CD4-positive, alpha-beta T cell treated with Interleukin-17A for 4 hours (primary cell): ENCODE data around the gene CNTNAP2.

Experiments
- DNase-seq: peaks from one replicate; pipeline ENCODE4 v3.0.0-alpha.2; 2020; ENCODE audit warnings: mixed read lengths

The CNTNAP2 gene

DNA sequence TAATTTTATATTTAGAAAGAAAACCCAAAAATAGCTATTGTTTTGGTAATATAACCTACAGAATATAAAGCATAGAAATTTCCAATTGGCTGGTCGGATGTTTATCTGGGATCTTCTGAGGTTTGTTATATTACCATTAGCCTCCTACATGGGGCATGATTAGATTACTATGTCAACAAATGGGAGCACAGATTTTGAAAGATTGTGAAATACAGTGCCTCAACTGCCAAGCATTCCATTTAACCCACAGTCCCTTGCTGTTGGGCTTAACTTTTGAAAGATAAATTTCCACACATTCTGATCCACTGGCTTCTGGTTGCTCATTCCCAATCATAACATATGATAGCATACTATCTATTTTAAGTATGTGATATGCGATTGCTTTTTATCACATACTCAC, 2018.5 kb downstream of the CNTNAP2 start:
- DNase-seq = no peak

DNA sequence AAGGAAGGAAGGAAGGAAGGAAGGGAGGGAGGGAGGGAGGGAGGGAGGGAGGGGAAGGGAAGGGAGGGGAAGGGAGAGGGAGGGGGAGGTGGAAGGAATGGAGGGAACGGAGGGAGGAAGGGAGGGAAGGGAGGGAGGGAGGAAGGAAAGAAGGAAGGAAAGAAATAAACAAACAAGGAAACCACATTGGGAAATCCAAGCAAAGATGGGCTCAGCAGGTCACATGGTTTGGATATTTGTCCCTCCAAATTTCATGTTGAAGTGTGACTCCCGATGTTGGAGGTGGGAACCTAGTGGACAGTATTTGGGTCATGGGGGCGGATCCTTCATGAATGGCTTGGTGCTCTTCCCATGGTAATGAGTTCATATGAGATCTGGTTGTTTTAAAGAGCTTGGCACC, 2019.4 kb downstream of the CNTNAP2 start:
- no peak for DNase-seq

DNA sequence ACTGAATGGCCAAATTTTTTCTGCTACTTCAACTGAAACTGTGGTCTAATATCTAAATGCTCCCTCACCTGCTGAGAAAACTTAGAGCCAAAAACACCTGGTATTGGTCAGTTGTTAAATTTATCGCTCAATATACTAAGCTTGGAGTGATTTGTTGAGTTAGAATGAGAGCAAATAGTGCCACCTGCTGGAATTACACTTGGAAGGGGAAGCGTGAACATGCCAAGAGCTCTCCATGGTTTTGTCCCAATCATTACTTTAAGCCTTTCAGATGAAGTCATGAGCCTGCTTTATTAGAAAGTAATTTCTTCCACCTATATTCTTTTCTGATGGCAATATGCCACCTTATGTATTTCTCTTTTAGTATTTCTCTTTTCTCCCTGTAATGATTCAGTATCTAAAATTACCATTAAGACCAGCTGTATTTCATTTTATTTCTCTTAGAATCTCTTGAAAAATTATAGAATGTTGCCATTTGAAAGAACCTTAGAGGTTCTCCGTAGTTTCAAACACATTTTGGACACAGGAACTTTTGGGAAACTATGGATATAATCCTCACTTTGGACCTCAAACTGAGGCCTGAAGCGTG, 2026.2 kb downstream of the CNTNAP2 start:
- DNase-seq = no peak

DNA sequence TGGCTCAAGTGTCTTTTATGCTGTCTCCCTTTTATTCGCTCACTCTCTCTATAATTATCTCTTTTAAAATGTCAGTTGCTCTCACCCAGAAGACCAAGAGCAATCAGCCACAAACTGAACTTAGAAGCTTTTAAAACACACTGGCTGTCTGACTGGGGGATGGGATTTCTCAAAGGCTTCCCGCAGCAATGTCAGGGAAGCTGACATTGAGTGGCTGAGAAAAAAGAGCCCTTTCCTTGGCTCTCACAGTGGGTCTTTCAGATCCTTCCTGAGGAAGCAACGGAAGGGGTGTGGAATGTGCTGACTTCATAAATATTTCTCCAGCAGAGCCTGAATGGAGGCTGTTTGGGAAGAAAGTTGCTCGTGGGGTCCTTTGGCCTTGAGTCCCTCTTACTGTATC, 2028.2 kb downstream of the CNTNAP2 start:
- DNase-seq = no peak

DNA sequence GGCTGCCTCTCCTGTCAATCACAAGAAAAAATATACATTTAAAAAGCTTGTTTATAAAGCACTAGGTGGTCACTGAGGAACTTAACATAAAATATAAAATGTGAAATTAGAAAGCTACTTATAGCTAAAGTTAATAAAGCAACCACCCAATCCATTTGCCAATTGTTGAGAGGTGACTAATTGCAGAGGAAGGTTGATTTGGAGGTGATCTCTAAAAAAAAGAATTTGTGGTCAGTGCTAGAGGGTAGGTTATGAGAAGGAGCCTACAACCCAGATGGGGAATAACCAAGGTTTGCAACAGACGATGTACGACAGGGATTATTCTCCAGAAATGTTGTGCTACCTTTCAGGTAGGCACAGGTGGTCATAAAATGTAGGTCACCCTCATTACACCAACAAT, 2029.7 kb downstream of the CNTNAP2 start:
- DNase-seq = no peak

DNA sequence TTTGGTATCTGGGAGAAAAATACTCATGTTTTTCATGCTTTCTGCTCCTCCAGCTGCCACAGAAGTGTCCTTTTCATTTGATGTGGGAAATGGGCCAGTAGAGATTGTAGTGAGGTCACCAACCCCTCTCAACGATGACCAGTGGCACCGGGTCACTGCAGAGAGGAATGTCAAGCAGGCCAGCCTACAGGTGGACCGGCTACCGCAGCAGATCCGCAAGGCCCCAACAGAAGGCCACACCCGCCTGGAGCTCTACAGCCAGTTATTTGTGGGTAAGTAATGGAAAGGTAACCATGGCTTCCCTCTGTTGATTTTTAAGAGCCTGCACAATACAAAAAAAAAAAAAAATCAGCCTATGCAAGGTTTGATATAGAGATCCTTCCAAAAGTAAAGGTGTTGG, 2030.8 kb downstream of the CNTNAP2 start:
- DNase-seq = no peak

DNA sequence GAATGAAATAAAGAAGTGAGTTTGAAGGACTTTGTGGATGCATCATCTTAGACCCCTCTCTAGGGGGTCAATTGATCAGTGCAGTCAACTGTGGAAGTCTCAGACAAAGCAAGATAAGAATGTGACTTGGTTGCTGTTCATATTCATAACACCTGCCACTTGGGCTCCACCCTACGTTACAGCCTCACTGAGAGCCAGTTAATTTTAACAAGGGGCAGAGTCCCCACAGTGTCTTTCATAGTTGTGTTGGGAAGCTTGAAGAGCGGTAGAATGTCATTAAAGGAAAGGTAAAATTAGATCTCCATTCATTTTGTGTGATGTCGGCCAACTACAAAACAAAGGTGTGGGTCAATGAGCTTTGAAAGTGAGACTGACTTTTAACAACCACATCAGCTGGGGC, 2031.9 kb downstream of the CNTNAP2 start:
- DNase-seq = no peak

DNA sequence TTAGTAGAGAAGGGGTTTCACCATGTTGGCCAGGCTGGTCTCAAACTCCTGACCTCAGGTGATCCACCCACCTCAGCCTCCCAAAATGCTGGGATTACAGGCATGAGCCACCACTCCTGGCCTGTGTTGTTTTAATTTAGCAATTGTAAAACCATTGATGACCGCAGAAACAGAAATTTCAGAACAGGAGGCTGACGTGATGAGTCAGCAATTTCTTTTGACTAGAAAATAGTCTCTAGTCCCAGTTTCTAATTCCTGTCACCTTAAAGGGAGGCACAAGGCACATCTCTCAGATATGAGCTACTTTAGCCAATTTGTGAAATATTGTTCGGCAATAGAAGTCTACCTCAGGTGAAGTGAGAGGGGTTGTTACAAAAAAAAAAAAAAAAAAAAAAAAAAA, 2033.1 kb downstream of the CNTNAP2 start:
- DNase-seq = no peak

DNA sequence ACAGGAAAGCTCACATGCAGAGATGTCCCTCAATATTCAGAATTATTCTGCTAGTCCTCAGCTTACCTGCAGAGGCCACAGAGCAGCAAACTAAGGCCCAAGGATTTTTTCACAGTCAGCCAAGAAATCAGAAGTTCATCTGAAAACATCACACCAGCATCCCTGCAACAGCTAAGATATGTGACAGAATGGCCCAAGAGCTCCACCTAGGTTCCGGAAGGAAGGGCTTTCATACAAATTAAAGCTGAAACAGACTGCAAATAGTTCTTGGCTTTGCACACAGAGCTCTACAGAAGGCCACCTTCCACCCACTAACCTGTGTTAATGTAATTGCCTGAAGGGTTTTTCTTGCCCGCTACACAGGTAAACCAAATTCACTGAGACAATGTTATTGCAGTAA, 2035.2 kb downstream of the CNTNAP2 start:
- no peak for DNase-seq

DNA sequence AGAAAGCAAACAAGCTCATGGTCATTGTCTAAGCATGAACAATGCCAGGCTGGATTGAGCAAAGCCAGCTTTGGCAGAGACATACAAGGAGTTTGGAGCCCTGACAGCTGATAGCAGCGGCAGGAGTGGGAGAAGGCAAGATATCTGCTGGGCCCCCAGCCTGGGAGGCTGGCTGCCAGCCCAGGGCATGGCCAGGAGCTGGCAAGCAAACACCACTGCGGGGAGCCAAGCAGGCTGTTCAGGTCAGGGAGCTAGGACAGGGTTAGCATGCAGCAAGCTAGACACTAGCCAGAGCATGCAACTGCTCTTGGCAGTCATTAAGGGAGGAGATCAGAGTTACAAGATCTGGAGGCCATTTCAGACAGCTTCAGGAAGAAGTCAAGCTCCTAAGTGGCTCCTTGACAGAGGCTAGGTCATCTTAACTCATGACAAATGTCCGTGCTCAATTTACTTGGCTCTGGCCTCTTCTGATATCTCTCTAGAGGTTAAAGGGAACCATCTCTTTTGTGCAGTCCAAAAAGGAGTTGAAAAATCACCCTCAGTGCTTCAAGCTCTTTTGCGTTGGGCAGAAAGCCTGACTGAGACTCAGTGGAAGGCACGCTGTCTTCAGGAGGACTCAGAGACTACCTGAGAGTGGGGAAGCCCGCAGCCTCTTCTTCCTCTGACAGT, 2037.1 kb downstream of the CNTNAP2 start:
- DNase-seq = no peak

DNA sequence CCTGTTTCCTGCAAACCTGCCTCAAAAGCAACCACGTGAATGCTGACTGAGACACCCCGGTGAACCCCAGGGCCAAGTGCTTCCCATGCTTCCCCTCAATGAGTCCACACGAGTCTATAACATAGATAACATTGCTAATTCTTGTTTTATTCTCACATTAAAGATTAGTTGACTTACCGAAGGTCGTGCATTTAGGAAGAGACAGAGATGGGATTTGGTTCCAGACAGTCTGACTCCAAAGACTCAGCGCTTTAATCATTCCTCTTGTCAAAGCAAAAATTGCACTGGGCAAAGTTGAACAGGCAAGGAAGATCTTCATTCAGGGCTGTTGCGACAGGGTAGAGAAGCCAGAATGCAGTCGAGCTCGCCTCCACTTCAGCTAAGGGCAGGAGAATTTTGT, 2038.4 kb downstream of the CNTNAP2 start:
- DNase-seq = no peak

DNA sequence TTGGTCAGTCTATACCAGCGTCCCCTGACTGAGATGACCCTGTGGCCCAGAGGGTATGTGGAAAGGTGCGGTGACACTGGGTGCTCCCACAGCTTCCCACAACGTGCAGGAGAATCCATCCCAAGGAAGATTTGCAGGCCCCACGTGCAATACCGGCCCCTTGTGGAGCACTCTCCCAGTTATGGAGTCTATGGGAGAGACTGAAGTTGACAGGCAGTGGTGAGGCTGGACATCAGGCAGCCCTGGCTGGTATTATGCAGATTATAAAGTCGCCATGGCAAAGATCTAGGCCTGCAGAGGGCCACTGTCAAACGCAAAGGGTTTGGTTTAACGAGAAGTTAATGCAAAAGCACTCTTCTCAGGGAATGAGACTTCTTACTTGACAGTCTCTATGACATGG, 2039.2 kb downstream of the CNTNAP2 start:
- DNase-seq = no peak

DNA sequence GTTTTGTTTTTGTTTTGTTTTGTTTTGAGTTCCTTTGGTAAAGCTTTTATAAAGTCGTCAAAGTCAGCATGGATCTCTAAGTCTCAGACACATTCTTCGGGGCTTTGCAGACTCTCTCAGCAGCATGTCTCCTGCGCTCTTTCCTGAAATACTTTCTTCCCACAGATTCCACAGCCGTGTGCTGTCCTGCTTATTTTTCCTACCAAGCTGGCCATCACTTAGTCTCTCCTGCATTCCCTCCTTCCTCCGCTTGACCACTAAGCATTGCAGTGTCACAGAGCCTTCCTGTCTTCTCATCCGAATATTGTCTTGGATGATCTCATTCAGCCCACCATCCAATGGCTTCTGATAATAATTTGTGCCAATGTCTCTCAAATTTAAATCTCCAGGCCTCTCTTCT, 2039.6 kb downstream of the CNTNAP2 start:
- DNase-seq = no peak

DNA sequence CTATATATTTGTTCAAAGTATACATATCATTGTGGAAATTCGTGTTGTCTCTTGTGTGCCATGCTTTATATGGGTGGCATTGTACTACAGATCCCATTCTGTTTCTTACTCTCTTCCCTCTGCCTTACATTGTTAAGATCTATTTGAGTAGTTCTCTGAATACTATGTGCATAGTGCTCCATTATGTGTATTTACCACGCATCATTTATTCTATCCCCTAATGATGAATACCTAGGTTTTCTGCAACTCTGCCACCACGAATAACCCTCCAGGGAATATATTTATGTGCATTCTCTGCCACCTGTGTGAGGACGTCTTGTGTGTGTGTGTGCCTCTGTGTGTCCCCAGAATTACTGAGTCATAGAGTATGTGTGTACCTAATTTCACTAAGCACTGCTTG, 2042.7 kb downstream of the CNTNAP2 start:
- DNase-seq = no peak

DNA sequence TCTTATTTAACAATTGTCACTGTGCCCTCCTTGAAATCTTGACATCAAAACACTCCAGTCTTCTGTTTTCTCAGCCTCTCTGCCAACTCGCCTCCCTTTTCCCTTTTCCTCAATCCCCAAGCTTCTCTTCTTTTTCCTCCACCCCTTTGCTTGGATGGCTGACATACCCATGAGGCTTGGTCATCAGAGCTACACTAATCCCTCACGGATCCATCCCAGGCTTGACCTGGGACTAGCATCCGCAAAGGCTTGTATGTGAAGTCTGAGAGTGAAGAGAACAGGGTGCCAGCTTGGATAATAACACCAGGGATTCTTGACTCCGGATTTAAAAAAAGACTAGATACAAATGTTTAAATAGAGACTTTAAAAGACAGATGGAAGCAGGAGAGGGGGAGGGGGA, 2045.2 kb downstream of the CNTNAP2 start:
- no peak for DNase-seq

DNA sequence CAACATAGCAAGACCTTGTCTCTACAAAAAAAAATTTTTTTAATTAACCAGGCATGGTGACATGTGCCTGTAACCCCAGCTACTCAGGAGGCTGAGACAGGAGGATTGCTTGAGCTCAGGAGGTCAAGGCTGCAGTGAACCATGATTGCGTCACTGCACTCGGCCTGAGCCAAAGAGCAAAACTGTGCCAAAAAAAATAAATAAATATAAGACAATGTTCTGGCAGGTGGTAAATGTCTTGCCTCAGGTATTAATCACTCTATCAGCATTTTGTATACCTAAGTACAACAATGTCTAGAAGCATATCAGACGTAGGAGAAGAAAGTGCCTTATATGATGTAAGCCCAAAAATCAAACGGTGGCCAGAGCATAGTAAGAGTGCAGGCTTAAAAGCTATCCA, 2046.2 kb downstream of the CNTNAP2 start:
- DNase-seq = no peak

DNA sequence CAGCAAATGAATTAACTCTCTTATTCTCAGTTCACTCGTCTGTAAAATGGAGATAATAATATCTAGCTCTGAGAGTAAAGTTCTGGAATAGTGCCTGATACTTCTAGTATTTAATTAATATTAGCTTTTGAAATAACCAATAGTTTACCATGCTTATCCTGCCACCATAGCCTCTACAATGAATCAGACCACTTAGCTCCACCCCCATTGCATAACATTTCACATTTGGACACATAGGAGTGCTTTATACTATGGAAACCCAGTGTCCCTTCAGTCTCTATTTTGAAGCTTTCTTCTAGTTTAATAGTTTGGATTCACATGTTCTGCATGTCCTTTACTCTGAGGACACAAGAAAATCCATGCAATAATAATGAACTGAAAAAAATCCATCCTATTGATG, 2046.6 kb downstream of the CNTNAP2 start:
- DNase-seq = no peak

DNA sequence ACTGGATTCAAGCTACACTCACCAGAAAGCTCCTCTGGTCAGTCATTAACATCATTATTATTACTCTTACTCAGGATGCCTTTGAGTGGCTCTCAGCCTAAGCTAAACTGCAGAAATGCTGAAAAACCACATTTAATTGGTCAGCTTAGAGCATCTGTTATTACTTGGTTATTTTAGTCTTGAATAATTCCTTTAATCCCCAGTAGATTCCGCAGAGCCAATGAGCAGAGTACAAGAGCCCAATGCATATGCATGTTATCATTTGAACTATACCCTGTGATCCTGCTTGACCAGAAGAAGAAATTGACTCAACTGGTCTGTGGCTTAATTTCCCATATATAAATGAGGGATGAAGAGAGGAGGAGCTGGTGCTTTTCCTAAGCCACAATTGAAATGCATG, 2056.3 kb downstream of the CNTNAP2 start:
- no peak for DNase-seq

DNA sequence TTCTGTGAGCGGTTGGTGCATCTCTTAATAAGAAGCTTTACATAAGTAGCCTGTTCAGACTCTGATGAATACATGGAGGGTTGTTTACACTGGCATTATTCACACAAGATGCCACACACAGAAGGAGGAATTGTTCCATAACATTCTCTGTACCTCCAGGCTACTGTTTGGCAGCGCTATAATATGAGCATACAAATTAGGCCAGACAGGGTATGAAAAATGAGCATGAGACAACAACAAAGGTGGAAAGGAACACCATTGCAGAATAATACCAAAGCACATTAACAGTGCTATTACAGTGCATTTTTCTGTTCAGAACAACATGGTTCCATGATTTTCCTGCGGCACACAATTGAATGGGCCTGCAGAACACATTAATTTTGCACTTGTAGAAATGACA, 2056.8 kb downstream of the CNTNAP2 start:
- DNase-seq = no peak

DNA sequence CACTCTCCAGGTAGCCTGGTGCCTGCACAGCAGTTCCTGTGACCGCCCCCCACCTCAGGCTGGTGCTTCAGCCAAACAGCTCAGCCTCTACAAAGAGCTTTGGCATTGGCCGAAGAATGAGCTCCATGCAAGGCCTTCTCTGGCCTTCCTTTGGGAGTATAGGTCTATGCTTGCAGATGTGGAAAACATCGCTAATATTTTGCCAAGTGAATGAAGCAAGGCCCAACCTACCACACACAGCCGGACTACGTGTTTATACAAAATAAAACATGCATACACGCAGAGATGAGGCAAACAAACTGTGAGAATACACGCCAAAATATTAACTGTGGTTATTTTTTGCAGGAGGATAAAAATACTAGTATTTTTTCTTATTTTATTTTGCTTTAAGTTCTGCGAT, 2057.8 kb downstream of the CNTNAP2 start:
- no peak for DNase-seq

DNA sequence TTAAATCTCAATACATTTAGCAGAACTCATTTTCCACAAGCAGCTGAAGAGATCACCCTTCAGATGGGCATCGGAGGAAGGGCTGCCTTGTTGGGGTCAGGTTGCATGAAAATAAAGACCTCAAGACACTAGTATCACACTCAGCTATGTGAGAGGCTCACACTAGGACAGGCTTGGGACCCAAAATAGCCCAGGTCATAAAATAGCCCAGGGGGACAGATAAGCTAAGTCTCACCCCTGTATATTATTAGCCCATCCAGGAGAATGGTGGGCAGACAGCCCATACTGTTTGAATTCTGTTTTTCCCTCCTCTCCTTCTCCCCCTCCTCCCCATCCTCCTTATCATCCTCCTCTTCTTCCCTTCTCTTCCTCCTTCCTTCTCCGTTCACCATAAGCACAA, 2058.9 kb downstream of the CNTNAP2 start:
- DNase-seq = no peak

DNA sequence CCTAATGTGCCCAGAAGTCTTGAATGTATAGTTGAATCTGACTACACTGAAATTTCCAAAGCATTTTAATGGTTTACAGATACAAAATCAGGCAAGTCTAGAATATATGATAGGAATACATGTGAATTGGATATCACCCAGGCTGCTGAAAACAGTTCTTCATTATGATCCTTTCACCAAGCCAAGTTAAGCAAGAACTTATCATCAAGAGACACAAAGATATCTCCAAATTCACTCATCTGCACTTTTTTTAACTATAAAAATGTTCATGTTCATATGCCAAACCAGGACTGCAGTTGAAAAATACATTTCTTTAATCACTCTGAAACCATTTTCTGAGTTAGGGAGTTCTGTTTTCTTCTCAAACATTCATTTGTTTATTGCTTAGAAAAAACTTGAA, 2061.4 kb downstream of the CNTNAP2 start:
- no peak for DNase-seq

DNA sequence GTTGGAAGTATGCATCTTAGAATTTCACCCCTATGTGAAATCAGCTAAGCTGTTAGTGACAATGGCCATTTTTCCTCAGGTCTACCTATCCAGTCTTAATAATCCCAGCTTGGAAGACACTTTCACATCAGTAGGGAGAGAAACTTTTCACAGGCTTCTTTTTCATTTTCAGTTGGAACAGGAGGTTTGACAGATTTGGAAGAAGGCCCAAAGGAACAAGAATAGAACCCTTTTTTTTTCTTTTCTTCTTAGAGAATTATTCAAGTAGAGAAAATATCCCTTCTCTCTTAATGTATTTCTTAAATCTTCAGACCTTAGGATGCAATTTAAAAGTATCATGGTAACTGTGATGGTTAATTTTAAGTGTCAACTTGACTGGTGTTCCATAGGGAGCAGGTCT, 2063.5 kb downstream of the CNTNAP2 start:
- DNase-seq = no peak

DNA sequence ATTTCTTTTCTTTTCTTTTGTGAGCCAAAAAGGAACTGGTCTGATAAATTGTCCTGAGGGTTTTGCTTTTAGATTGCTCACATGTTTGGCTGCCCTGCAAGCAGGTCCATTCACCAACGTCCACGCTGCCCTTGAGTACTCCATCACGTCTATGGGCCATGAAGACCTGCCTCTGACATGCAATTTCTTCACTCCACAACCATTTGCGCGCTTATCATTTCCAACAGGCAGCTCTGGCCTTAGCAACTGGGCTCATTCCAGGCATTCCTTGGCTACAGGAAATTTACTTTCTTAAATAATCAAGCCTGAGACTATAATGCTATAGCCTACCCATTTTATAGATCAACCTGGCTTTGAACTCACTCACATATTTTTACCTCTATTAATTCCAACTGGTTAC, 2065.7 kb downstream of the CNTNAP2 start:
- DNase-seq = no peak

DNA sequence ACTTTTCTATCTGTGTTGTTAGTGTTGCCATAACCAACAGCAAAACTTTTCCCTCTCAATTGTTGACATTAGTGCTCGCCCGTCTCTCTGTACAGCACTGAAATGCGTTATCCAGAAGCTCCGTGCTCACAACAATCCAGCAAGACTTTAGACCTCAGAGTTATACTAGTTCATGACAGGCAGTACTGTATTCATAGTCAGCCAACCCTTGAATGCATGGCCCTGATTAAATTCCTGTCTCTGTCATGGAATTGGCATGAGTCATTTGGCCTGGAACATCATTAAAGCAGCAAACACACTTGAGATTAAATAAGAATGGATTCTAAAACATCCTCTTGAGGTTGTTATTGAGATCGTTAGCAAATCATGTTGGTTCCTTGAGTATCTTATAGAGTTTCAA, 2068.4 kb downstream of the CNTNAP2 start:
- no peak for DNase-seq
